GM21367 (cell line): ENCODE results near the gene REC8.

Experiments used
- ATAC-seq: cut with Tn5 transposase; IDR thresholded peaks from one replicate; pipeline ENCODE4 v1.9.1; 2021; ENCODE audit not compliant: unreplicated experiment

Gene REC8

DNA sequence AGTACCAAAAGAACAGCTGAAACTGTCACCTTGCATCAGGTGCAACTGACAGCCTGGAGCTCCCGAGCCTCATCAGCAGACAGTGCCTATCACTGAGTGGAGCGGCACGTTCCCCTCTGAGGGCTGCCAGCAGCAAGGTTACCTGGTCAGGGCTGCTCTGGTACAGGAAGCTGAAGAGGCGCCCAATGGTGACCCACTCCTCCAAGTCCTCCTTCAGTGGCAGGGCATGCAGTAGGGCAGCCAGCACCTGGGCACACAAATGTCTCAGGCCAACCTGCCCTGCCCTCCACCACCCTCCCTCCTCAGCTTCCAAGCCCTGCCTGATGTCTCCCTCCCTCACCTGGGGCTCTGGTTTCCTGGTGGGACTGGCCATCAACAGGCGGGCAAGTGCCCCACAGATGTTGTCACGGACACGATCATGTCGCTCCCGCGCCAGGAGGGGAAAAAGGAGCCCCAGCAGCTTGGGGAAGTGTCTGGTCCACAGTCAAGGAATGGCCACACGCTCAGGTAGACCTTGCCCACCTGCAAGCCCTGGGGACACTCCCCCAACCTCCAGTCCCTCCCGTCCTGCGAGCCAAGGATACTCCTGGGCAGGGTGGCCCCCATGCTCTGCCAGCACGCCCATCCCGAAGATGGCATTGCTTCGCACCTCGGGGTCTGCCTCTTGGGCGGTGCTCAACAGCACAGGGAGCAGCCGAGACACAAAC, 9.6 kb downstream of the REC8 start:
- ATAC-seq, result no peak

DNA sequence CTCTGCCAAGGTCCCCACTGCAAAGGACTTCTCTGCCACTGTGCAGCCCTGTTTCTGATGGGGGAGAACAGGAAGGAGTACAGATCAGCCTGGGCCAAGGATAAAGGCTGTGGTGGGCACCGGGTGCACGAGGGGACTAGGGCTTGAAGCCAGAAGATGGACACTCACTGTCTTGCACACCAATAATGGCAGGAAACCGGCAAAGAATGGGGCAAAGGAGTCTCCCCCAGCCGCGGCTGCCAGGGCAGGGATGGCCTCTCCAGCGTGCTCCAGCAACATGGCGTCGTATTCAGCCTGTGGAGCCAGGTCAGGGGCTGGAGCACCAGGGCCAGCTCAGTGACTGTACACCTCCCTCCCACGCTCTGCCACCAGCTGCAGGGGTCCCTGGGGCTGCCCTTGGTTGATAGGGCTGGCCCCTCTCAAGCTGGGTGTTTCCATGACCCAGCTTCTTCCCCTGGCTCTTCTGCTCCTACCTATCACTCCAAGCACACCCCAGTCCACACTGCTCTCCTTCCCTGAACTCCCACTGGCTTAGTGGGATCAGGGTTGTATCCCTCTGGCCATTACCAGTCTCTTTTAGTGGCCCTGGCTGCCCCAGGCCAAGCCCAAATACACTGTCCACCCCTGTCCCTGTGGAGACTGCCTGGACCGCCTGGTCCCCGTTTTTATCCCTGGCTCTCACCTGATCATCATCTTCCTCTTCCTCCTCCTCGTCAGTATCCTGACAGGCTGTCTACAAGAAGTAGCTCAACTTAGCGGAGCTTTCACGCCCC, 10.4 kb downstream of the REC8 start:
- no peak for ATAC-seq

DNA sequence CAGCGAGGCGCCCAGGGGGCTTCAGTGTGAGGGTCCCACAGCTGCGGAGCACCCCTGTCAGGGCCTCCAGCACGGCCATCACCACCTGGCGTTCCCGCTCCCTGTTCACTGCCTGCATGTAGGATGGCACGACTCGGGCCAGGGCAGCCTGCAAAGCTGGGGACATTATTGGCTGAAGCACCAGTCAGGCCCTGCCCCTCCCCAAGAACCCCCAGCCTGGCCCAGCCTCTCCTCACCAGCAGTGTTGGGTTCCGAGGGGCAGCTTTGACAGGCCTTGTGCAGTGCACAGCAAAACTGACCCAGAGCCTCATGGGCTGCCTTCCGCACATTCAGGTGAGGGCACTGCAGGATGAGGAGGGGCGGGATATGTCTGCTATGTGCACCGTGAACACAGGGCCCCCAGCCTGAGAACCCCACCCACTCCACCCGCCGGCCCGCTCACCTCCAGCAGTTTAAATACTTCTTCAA, 11.2 kb downstream of the REC8 start:
- ATAC-seq, result no peak

- no peak for ATAC-seq
These were observed 12.5 kb downstream of the REC8 start for GRCh38 chr14:24184104-24184970.

DNA sequence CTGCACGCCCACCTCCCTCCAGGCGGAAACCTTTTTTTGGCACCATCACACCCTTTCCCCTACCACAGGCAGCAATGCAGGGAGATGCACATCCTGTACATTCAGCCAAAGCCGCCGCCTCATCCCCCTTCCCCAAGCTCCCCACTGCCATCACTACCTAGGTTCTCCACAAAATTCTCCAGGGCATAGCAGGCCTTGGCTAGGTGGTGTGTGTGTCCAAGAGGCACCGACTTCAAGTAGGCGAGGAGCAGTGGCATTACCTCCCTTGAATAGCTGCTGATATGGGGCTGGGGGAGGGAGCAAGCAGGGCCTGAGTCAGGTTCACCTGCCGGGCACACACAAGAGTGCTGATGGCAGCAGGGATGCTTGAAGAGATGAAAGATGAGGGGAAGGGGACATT, 13.1 kb downstream of the REC8 start:
- no peak for ATAC-seq

DNA sequence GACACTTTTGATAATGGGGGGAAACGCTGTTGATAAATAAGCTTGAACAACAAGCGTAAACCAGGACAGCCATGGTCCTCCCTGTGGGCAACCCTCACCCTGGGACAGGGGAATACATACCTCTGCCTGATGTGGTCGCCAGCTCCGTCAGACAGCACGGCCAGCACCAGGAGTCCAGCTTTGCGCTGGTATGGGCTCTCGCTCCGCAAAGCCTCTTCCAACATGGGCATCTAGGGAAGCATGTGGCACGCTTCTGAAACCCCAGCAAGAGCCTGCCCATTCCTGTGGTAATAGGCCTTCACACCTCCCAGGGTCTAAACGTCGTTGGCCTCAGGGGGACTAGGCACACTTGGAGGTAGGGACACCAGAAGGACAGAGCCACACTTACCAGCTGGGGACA, 13.9 kb downstream of the REC8 start:
- ATAC-seq, result no peak

DNA sequence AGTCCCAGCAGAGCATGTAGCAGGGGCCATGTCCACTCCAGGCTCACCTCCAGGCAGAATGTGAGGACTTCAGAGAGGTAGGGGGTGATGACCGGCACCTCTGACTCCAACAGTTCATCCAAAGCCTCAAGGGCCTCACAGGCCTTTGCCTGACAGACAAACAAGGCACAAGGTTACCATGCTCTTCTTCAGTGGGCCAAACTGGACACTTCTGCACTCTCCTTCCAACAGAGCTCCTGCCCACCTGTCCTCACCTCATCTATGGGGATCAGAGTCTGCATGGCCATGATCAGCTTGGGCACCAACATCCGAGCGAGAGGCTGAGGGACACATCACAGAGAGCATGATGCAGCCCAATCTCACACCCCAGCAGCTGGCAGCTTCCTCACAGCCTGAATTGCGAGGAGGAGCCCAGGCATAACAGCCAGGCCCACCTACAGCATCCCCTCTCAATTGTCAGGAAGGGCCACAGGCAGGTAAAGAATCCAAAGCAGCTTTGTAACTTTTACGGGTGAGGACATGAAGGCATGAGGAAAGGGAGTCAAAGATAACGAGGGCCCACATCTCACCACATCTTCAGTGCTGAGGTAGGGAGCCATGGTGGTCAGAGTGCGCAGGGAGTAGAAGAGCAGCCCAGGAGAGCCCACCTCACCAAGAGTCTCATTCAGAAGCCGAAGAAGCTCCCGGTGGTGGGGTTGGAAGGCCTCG, 15.1 kb downstream of the REC8 start:
- no peak for ATAC-seq

DNA sequence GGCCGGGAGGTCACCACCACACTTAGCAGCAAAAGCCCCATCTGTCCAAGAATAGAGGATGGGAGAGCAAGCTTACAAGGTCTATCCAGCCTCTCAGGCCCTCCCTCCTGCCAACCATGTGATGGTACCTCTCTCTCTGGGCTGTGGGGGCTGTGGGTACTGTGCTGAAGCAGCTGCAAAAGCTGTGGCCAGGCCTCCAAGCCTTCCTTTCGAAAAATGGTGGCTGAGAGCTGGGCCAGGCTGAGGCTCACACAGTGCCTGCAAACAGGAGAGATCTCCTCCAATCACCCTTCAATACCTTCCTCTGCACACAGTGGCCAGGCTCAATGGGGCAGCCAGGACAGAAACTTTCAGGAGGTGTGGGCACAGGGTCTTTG, 15.6 kb downstream of the REC8 start:
- no peak for ATAC-seq

DNA sequence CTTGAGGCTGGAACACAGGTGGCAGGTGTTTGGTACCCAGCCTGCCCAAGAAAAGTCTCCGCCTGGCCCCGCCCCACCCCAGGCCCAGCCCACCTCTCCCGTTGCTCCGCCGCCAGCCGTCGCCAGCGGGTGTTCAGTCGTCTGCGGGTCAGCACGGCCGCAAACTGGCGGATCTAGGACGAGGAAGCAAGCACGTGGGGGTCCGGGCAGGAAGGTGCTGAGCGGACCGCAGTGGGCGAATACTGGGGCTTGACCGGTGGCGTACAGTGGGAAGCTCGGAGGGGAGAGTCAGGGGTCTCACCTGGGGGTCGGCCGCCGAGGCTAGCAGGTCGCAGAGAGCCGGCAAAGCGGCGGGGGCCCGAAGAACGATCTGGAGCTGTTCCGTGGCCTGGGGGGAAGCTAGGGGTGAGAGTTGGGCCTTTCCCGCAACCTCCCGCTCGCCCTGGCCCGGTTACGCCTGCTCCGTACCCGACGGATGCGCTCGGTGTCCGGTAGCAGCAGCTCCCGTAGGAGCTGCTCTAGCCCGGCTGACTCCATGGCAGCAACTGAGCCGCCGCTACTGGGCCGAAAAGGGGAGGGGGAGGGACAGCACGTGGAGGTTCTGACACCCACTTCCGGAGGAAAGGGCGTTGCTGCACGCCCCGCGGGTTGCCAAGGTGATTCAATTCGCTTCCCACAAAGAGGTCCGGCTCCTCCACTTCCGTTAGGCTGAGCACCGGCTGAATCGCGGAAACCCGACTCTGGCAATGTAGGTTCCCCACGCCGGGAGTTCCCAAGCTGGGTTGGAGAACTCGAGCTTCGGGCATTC, 16.6 kb downstream of the REC8 start, which contains the start of gene IPO4:
TSS of gene IPO4 (minus strand) at position 566 of the 808 bp plus-strand sequence. CDS start at position 537, 29 bp downstream.
- ATAC-seq, result peak; percentile 84

DNA sequence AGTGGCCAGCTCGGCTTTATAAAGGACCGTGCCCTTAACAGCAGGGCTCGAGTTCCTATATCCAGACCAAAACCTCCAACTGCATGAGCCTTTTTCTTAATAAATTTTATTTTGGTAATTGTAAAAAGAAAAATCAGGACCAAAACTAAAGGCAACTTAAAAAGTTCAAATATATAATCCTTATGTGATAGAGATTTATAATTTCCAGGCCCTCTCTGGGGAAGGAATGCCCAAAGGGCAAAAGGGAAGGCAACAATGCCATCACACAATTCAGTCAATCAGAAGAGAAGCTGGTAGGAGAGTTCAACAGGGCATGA, 17.1 kb downstream of the REC8 start:
- ATAC-seq, result no peak

DNA sequence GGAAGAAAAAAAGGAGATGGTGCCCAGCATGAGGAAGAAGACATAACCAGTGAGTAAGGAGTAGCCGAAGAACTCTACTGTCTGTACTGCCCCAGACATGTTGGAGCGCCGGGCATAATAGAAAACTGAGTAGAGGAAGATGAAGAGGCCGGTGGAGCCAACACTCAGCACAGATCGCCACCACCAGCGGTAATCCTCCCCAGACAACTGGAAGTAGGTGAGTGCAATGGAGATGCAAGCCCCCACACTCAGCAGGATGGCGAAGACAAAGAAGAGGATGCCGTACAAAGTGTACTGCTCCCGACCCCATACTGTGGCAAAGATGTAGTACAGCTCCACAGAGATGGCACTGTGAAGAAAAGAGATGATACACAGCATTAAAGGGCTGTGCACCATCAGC, 17.6 kb downstream of the REC8 start:
- no peak for ATAC-seq

DNA sequence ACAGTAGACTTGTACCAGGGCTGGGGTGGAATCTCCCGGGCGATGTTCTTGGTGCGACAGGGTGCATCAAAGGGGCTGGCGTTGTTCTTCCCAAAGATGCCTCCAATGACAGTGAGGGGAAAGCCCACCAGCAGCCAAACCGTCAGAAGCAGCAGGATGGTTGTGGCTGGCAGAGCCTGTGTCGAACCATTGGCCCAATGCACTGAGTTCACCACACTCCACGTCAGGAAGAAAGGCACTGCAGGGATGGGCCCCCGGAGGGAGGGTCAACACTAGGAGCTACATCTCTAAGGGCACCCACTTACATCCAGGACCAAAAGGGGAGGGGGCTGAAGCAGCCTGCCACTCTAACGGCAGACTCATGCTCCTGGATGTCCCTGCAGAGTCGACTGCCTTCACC, 18.5 kb downstream of the REC8 start:
- no peak for ATAC-seq

- no peak for ATAC-seq
These were observed 21.1 kb downstream of the REC8 start for GRCh38 chr14:24192933-24193332.

- no peak for ATAC-seq
These were observed 22.4 kb downstream of the REC8 start for GRCh38 chr14:24194186-24194872.

DNA sequence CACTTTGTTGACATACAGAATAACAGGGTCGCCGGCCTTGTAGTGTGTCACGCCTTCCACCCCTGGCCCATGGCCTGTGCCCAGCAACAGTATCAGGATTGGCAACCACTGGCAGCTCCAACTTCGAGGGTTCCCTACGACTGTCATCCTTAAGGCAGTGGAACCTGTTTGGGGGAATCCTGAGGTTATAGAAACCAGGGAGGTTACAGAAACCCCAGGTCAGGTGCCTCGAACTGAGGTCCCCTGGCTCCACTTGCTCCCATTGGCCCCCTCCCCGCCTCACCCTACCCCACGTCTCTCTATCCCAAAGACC, 22.9 kb downstream of the REC8 start:
- ATAC-seq, result no peak

DNA sequence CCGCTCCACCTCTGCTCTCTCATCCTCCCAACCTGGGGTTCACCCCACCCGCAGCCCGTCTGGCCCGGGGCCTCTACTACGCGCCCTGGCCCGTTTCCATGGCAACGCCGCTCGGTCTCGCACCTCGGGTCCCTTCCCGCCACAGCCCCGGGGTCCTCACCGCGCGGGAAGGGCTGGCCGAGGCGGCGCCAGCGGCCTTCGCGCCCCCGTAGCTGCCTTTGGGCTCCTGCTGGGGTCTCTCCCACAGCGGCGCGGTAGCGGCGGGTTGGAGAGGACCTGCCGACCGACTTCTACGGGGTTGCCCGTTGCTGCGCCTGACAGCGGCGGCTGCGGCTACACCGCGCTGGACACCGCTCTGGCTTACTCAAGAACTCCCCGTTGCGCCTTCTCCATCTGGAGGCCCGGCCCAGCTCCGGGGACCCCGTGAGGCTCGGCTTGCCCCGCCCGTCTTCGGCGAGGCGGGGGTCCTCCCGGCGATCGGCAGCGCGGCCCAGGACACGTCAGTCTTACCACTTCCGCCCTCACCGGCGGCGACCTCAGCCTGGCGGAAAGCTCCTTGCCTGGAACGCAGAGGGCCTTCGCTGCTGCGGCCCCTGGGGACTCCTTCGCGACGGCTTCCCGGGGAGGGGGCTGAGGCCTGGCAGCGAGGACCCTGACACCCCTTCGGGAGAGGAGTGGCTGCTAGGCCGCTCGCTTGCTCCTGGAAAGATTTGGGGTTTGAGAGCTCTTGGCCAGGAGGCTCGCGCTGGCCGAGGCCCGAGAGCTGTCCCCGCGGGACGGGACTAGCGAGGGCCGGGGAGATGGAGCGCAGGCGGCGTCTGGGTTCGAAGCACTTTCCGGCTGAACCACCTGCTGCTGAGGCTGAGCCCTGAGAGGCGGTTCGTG, 23.5 kb downstream of the REC8 start, which contains the start of gene TM9SF1:
TSS of gene TM9SF1 (minus strand) at position 256 of the 885 bp plus-strand sequence. CDS start 422 bp downstream, outside the sequence.
- peak; percentile 82 for ATAC-seq

GRCh38 chr14:24196071-24197055, 24.5 kb downstream of the REC8 start:
- ATAC-seq, result no peak
